ENCODE results near the gene NAPA. TPM values are rescaled to one million over a fixed set of nuclear protein-coding genes. Genes with fewer than 3 reads are reported as not detected.
A peak's percentile ranks its signal among the peaks of the same experiment; 100 is the strongest.

NAPA gene
- total and polyA plus RNA-seq, 7 donors = 84.9 to 167 (median 97.4) TPM

DNA sequence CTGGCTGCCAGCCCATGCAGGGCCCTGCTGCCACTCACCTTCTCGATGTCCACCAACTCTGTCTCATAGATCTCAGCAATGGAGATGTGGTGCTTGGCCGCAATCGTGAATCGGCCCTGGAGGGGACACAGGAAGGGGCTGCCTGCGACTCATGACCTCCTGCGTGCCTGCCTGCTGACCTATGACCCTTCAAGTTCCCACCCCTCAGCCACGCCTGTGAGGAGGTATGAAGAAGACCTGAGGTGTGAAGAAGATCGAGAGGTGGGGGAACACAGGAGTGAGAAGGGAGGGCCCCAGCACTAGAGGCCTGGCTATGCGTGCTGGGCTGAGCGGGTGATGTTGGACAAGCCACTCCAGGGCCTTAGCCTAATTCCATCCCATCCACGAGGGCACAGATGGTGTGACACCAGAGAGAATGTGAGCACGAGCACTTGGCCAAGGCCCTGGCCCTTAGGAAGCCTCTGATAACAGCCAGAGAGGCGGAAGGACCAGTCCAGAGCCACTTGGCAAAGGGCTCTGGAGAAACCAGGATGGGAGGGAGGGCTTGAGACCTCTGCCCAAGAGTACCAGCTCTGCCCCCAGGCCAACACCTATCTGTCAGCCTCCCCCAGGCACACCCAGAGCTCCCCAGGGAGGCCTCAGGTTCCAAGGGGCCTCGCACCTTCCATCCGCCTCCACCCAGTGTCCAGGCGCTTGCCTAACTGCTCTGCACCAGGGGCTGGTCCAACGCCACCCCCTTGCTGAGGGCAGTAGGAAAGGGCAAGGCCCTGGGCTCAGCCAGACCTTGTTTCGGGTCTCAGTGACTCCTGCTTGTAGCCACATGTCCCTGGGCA, 21.3 kb downstream of the NAPA start:
- Histone ChIP-seq H3K36me3 (peaks cover 10 to 94% (median 39%) of the 10 kb centered on the region in 4 donors), H3K4me1 (peaks cover 0 to 5% (median 2%) of the 10 kb centered on the region in 4 donors), H3K9me3 (no peaks in the 10 kb centered on the region), H3K27me3 (no peaks in the 10 kb centered on the region), H3K27ac (no peak overlapping the region), H3K4me3 (no peak overlapping the region)
- no peak for DNase-seq
- TF ChIP-seq POLR2AphosphoS5 (IDR thresholded peaks at IDR 0.05) (no peak), POLR2A (IDR thresholded peaks at IDR 0.05) (no peak), CTCF (IDR thresholded peaks at IDR 0.05) (no peak), EP300 (IDR thresholded peaks at IDR 0.05) (no peak)
- intact Hi-C loops (cut with DNase I) = no loop called here
- WGBS, 2 donors = 83 to 87% methylated on average over 18 of the region's 18 CpGs

GRCh38 chr19:47492571-47493377, 22.1 kb downstream of the NAPA start:
- H3K4me3 ChIP-seq = no peak overlapping the region
- WGBS, 2 donors = 68 to 79% methylated on average over 23 of the region's 23 CpGs
- H3K9me3 ChIP-seq = no peaks in the 10 kb centered on the region
- H3K4me1 ChIP-seq = no peaks in the 10 kb centered on the region
- DNase-seq = no peak
- H3K36me3 ChIP-seq = peaks cover 8 to 94% (median 43%) of the 10 kb centered on the region in 4 donors
- TF ChIP-seq CTCF (IDR thresholded peaks at IDR 0.05) = no peak
- no peak for TF ChIP-seq EP300 (IDR thresholded peaks at IDR 0.05)
- TF ChIP-seq POLR2AphosphoS5 (IDR thresholded peaks at IDR 0.05) = no peak
- no peak for TF ChIP-seq POLR2A (IDR thresholded peaks at IDR 0.05)
- intact Hi-C loops (cut with DNase I) = no loop called here
- no peak overlapping the region for H3K27ac ChIP-seq
- no peaks in the 10 kb centered on the region for H3K27me3 ChIP-seq

DNA sequence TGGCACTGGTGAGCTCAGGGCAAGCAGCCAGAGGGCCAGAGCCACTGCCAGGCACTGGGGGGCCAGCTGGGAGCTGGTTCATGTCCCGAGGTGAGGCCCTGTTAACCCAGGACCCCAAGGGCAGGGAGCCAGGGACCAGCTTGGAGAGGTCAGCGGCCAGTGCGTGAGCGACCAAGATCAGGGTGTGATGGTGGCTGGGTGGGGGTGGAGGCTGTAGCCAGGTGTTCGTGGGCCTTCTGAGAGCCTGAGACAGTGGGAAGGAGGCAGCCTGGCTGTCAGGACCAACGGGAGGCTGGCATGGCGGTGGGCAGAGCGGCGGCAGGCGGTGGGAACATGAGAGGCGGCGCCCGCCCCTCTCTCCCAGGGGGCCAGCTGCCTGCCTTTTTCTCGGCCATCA, 22.7 kb downstream of the NAPA start:
- H3K27me3 ChIP-seq = no peaks in the 10 kb centered on the region
- WGBS, 2 donors = 87 to 88% methylated on average over 14 of the region's 14 CpGs
- no peak overlapping the region for H3K4me3 ChIP-seq
- TF ChIP-seq EP300 (IDR thresholded peaks at IDR 0.05) (no peak), CTCF (IDR thresholded peaks at IDR 0.05) (no peak), POLR2AphosphoS5 (IDR thresholded peaks at IDR 0.05) (no peak), POLR2A (IDR thresholded peaks at IDR 0.05) (no peak)
- no peaks in the 10 kb centered on the region for H3K4me1 ChIP-seq
- H3K9me3 ChIP-seq = no peaks in the 10 kb centered on the region
- peaks cover 2 to 94% (median 42%) of the 10 kb centered on the region in 4 donors for H3K36me3 ChIP-seq
- H3K27ac ChIP-seq = no peak overlapping the region
- DNase-seq = peak; percentile 58
- intact Hi-C loops (cut with DNase I) = no loop called here

- H3K9me3 ChIP-seq = no peaks in the 10 kb centered on the region
- intact Hi-C loops (cut with DNase I) = no loop called here
- H3K36me3 ChIP-seq = peaks cover 0 to 92% (median 39%) of the 10 kb centered on the region in 4 donors
- H3K4me1 ChIP-seq = no peaks in the 10 kb centered on the region
- H3K4me3 ChIP-seq = no peak overlapping the region
- H3K27me3 ChIP-seq = no peaks in the 10 kb centered on the region
- peak; percentile 60 for DNase-seq
- H3K27ac ChIP-seq = no peak overlapping the region
- 85 to 86% methylated on average over 22 of the region's 22 CpGs for WGBS, 2 donors
- no peak for TF ChIP-seq POLR2A (IDR thresholded peaks at IDR 0.05)
- no peak for TF ChIP-seq CTCF (IDR thresholded peaks at IDR 0.05)
- no peak for TF ChIP-seq EP300 (IDR thresholded peaks at IDR 0.05)
- no peak for TF ChIP-seq POLR2AphosphoS5 (IDR thresholded peaks at IDR 0.05)
These were observed 23.3 kb downstream of the NAPA start for GRCh38 chr19:47491358-47492136.

All from sigmoid colon (tissue), 7 donors.